Breast epithelium (tissue), 3 donors: ENCODE results near the gene NHLH1.
"Not testable (repeated sequence)": the region's sequence is repeated elsewhere in the genome, so short reads cannot be mapped to it uniquely, and the experiment has no call there.

Experiments used
- CTCF ChIP-seq, 3 donors: fragments of 450-650 bp; IDR thresholded peaks; one replicate each; pipeline ENCODE4 v1.5.1; 2016 to 2017; ENCODE audit warnings: antibody characterized with exemption in 3 of 3, mild to moderate bottlenecking in 3 of 3, moderate library complexity in 3 of 3
- POLR2A ChIP-seq: fragments of 450-650 bp; IDR thresholded peaks from one replicate; pipeline ENCODE4 v1.6.1; 2016; ENCODE audit warnings: antibody characterized with exemption, mild to moderate bottlenecking, moderate library complexity
- POLR2AphosphoS5 ChIP-seq, 3 donors: sonication (generic); formaldehyde crosslinking; IDR thresholded peaks; one replicate each; pipeline ENCODE4 v1.6.1; 2017; ENCODE audit warnings: antibody characterized with exemption in 3 of 3

GRCh38 chr1:160384812-160385211 lies 17.9 kb downstream of the NHLH1 start:
- not testable (repeated sequence) for TF ChIP-seq CTCF (IDR thresholded peaks at IDR 0.05); POLR2AphosphoS5 (IDR thresholded peaks at IDR 0.05); POLR2A
